SJSA1 (cell line): ENCODE data around the gene SLC25A19. TPM values are rescaled to one million over a fixed set of nuclear protein-coding genes. Genes with fewer than 3 reads are reported as not detected.
"Not testable (repeated sequence)": the region's sequence is repeated elsewhere in the genome, so short reads cannot be mapped to it uniquely, and the experiment has no call there.

ENCODE experiments used
- DNase-seq, 2 experiments: peaks; one replicate each; pipeline ENCODE4 v3.0.0-alpha.2; 2015 to 2020; ENCODE audit warnings: low spot score in 2 of 2, low read depth in 1 of 2
- H3K27ac ChIP-seq: fragments of 250-450 bp; sonication (Bioruptor Pico); 2 replicates; pipeline ENCODE4 v1.5.1; 2020; ENCODE audit warnings: mild to moderate bottlenecking, moderate library complexity
- H3K27me3 ChIP-seq: fragments of 250-450 bp; sonication (Bioruptor Pico); replicated peaks from 2 replicates; pipeline ENCODE4 v1.5.1; 2020; ENCODE audit warnings: mild to moderate bottlenecking, moderate library complexity
- H3K36me3 ChIP-seq: fragments of 250-450 bp; sonication (Bioruptor Pico); 2 replicates; pipeline ENCODE4 v1.5.1; 2020; ENCODE audit warnings: mild to moderate bottlenecking
- H3K4me1 ChIP-seq: fragments of 250-450 bp; sonication (Bioruptor Pico); replicated peaks from 2 replicates; pipeline ENCODE4 v1.6.1; 2021; ENCODE audit warnings: mild to moderate bottlenecking
- H3K4me3 ChIP-seq: fragments of 250-450 bp; sonication (Bioruptor Pico); 2 replicates; pipeline ENCODE4 v1.5.1; 2020; ENCODE audit warnings: mild to moderate bottlenecking
- H3K9me3 ChIP-seq: fragments of 250-450 bp; sonication (Bioruptor Pico); replicated peaks from 2 replicates; pipeline ENCODE4 v1.5.1; 2020; ENCODE audit warnings: mild to moderate bottlenecking
- total RNA-seq: library from RNA; depleted of rRNA; stranded (reverse); fragments of >200 nt; shearing (Covaris generic); gene quantifications from 2 replicates; pipeline ENCODE4 v1.2.3, GENCODE V29; 2014

SLC25A19 gene
- total RNA-seq, 1 experiment from 2014 or later = 8.5 TPM

DNA sequence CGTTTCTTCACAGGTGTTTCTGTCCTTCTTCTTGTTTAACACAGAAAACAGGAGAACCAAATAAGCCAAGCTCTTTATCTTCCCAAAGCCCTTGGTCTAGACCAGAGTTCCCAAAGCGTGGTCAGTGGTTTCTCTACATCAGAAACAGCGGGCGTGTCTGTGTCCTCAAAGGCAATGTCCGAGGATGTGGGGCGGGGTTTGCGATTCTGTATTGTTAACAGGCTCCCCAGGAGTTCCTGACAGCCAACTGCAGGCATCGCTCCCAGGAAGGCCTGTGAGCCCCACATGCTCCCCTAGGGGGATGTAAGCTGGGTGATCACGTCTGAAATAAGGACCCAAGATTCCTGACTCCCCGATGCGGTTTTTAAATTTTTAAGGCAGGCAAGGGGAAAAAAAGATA is 28.4 kb upstream of the SLC25A19 start:
- H3K4me3 ChIP-seq = no peak overlapping the region

DNA sequence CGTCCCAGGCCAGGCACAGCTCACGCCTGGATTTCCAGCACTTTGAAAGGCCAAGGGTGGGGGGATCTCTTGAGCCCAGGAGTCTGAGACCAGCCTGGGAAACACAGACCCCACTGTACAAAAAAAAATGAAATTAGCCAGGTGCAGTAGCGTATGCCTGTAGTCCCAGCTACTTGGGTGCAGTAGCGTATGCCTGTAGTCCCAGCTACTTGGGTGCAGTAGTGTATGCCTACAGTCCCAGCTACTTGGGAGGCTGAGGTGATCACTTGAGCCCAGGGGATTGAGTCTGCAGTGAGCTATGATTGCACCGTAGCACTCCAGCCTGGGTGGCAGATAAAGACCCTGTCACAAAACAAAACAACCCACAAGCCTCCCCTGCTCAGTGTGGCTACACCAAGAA is 27.0 kb upstream of the SLC25A19 start:
- no peak overlapping the region for H3K27ac ChIP-seq
- peaks cover 35% of the 10 kb centered on the region for H3K36me3 ChIP-seq
- DNase-seq = no peak
- no peaks in the 10 kb centered on the region for H3K27me3 ChIP-seq
- H3K4me1 ChIP-seq = no peaks in the 10 kb centered on the region
- H3K4me3 ChIP-seq = no peak overlapping the region
- H3K9me3 ChIP-seq = no peaks in the 10 kb centered on the region

More for the DNA sequence above, 28.4 kb upstream of the SLC25A19 start:
- DNase-seq = no peak
- Histone ChIP-seq H3K36me3 (peaks cover 47% of the 10 kb centered on the region), H3K27me3 (no peaks in the 10 kb centered on the region), H3K4me1 (no peaks in the 10 kb centered on the region), H3K9me3 (no peaks in the 10 kb centered on the region), H3K27ac (no peak overlapping the region)

DNA sequence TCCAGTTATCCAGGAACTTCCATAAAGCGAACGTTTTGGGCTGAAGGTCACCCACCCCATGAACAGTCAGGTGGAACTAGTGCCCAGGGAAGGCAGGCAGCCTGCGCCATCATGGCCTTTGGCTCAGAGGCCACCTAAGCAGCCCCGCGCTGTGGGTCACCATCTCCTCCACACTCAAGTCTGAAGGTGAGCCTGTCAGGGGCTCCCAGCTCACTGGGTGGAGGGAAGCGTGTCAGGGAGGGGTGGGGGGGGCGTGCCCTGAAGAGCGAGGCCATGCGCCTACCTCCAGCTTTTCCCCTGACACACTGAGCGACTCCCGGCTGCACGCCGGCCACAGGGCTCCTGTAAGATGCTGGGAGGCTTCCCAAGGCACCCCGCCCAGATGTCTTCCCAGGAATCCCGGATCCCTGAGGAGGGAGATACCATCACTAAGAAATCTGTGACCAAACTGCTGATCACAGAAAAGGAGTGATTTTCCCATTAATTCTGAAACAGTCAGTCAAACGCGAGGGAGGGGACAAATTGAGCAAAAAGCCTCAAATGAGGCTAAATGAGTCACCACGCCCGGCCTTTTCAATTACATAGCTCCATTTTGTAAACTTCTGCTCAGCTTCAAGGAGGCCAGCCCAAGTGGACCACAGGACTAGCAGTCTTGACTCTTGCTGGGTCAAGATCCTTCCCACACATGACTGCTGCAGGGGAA is 26.5 kb upstream of the SLC25A19 start:
- H3K27ac ChIP-seq = no peak overlapping the region
- no peak for DNase-seq
- no peaks in the 10 kb centered on the region for H3K9me3 ChIP-seq
- H3K4me3 ChIP-seq = no peak overlapping the region
- H3K27me3 ChIP-seq = no peaks in the 10 kb centered on the region
- H3K36me3 ChIP-seq = peaks cover 29% of the 10 kb centered on the region
- no peaks in the 10 kb centered on the region for H3K4me1 ChIP-seq

DNA sequence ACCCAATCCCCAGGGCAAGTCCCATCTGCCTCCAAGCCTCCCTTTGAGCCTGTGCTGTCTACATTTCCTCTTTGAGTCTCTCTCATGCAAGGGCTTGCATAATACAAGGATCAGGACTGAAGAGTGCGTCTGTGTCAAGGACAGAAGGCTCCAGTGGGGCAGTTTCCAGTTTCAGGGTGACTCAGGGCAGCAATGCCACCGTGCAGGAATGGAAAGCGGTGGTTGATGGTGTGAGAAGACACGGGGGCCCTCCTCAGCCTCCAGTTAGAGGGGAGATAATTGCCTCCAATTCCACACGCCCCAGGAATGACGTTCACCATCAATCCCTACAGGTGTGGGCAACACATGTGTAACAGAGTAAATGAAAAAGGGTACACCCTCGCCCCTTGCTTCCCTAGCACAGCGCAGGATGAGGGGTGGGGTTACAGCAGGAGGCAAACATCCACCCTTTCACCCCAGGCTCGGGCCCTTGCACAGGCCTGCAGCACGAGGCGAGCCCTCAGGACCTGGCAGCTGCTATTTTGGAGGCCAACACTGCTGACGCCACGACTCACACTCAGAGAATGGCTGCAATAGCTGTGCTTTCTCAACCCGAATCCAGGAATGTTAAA is 24.8 kb upstream of the SLC25A19 start:
- peaks cover 16% of the 10 kb centered on the region for H3K36me3 ChIP-seq
- H3K27me3 ChIP-seq = no peaks in the 10 kb centered on the region
- no peaks in the 10 kb centered on the region for H3K9me3 ChIP-seq
- H3K4me3 ChIP-seq = no peak overlapping the region
- no peaks in the 10 kb centered on the region for H3K4me1 ChIP-seq
- H3K27ac ChIP-seq = no peak overlapping the region
- DNase-seq = no peak

DNA sequence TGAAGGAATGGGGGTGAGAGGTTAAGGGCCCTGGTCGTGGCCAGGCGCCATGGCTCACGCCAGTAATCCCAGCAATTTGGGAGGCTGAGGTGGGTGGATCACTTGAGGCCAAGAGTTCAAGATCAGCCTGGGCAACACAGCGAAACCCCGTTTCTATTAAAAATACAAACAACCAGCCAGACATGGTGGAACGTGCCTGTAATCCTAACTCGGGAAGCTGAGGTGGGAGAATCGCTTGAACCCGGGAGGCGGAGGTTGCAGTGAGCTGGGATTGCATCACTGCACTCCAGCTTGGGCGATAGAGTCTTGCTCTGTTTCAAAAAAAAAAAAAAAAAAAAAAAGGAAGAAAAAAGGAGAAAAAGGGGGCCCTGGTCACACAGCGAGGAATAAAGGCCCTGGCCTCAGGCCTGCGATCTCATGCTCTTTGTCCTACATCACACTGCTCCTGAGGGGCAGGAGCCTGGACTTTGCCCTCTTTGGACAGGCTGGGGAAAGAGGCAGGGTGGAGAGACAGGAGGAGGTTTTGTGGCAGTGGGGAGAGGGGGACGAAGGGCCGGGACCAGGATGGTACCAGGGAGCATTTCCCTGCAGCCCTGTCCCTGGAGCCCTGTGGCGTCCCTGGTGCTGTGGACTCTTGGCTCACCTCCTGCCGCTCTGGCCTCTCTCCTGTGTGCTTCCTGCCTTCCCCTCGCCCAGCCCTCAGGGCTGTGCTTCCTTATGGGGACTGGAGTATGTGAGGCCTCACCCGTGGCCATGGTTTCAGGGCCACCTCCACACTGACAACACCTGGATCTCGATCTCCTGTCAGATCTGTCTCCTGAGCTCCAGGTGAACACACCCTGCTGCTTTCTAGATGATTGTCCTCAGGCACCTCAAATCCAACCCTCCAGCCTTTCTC is 19.7 kb upstream of the SLC25A19 start:
- Histone ChIP-seq H3K27ac (no peak overlapping the region), H3K27me3 (no peaks in the 10 kb centered on the region)

DNA sequence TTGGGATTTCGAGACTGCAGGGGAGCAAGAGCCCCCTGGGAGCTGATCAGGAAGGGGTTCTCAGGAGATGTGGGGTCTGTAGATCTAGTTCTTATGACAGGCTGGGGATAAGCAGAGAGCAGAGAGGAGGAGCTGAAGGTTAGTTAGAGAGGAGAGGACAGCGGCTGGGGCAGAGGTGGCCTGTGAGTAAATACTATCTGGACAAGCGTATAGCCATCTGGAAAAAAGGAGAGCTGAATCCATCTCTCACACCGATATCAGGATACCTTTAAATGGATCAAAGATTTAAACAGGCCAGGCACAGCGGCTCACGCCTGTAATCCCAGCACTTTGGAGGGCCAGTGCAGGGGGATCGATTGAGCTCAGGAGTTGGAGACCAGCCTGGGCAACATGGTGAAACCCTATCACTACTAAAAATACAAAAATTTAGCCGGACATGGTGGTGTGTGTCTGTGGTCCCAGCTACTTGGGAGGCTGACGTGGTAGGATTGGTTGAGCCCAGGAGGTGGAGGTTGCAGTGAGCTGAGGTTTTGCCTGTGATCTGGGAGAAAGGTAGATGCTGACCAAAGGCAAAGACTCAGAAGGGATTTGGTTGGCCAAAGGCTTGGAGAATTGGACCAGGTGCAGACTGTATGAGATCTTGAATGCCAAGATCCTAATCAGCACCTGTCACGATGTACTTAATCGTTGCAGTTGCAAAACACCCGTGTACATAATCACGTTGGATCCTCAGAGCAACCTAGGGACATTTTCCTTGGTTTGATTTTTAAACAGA is 18.9 kb upstream of the SLC25A19 start:
- DNase-seq = no peak

More for the DNA sequence above, 19.7 kb upstream of the SLC25A19 start:
- DNase-seq = no peak
- H3K4me1 ChIP-seq = no peaks in the 10 kb centered on the region
- no peak overlapping the region for H3K4me3 ChIP-seq
- H3K36me3 ChIP-seq = no peaks in the 10 kb centered on the region
- H3K9me3 ChIP-seq = no peaks in the 10 kb centered on the region

DNA sequence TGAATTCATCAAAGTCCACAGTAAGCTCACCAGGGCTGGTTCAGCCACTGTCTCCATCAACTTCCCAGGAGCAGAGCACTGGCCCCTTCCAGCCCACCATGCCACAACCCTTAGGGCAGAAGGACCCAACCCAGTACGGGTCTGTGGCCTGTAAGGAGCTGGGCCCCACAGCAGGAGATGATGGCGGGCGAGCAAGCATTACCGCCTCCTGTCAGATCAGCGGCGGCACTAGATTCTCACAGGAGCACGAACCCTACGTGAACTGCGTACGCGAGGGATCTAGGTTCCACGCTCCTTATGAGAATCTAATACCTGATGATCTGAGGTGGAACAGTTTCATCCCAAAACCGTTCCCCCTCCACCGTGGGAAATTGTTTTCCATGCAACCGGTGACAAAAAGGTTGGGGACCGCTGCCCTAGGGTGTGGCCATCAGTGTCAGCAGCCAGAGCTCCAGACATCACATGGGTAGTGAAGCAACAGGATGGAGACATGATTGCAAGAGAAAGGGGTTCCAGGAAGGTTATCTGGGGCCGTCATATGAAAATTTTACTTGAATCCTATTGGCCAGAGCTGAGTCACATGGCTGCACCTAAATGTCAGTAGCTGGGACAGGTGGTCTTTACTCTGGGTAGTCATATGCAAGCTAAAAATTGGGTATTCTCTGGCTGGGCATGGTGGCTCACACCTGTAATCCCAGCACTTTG is 12.4 kb upstream of the SLC25A19 start:
- DNase-seq = no peak
- H3K27ac ChIP-seq = no peak overlapping the region

More for the DNA sequence above, 18.9 kb upstream of the SLC25A19 start:
- Histone ChIP-seq H3K4me3 (no peak overlapping the region), H3K27ac (no peak overlapping the region), H3K4me1 (no peaks in the 10 kb centered on the region), H3K27me3 (no peaks in the 10 kb centered on the region), H3K36me3 (no peaks in the 10 kb centered on the region), H3K9me3 (no peaks in the 10 kb centered on the region)

DNA sequence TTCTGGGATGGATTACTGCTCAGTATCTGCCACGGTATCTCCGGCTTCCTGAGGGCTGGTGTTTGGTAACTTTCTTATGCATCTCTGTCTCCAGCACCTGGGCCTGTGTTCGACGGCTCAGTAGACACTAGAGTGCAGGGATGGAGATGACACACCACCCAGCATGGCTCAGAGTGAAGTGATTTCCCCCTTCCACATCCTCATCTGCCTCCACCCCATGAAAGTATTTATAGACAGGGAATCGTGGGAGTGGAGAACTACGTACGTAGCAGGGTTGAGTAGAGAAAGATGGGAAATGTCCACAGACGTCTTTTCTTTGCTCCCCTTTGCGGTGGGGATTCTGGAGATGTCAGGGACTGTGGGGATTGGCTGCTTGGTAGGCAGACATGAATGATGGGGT is 11.8 kb upstream of the SLC25A19 start:
- Histone ChIP-seq H3K9me3 (0 out of 2 replicates have a peak, but pooled peaks cover 2% of the 10 kb centered on the region), H3K27me3 (no peaks in the 10 kb centered on the region), H3K4me1 (no peaks in the 10 kb centered on the region), H3K36me3 (no peaks in the 10 kb centered on the region), H3K4me3 (no peak overlapping the region), H3K27ac (no peak overlapping the region)
- DNase-seq = no peak

More for the DNA sequence above, 12.4 kb upstream of the SLC25A19 start:
- H3K27me3 ChIP-seq = no peaks in the 10 kb centered on the region
- no peaks in the 10 kb centered on the region for H3K4me1 ChIP-seq
- H3K36me3 ChIP-seq = no peaks in the 10 kb centered on the region
- no peak overlapping the region for H3K4me3 ChIP-seq
- 0 out of 2 replicates have a peak, but pooled peaks cover 2% of the 10 kb centered on the region for H3K9me3 ChIP-seq

DNA sequence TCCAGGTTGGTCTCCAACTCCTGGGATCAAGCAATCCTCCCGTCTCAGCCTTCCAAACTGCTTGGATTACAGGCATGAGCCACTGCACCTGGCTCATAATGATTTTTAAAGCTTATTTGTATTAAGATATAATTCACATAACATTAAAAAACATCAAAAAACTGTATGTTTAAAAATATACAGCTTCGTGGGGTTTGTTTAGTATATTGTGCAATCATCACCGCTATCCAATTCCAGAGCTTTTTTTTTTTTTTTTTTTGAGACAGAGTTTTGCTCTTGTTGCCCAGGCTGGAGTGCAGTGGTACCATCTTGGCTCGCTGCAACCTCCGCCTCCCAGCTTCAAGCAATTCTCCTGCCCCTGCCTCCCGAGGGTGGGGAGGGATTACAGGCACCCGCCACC is 11.0 kb upstream of the SLC25A19 start:
- no peaks in the 10 kb centered on the region for H3K36me3 ChIP-seq
- no peak for DNase-seq
- H3K9me3 ChIP-seq = 0 out of 2 replicates have a peak, but pooled peaks cover 2% of the 10 kb centered on the region
- H3K4me1 ChIP-seq = no peaks in the 10 kb centered on the region
- H3K27me3 ChIP-seq = no peaks in the 10 kb centered on the region
- no peak overlapping the region for H3K4me3 ChIP-seq
- no peak overlapping the region for H3K27ac ChIP-seq

DNA sequence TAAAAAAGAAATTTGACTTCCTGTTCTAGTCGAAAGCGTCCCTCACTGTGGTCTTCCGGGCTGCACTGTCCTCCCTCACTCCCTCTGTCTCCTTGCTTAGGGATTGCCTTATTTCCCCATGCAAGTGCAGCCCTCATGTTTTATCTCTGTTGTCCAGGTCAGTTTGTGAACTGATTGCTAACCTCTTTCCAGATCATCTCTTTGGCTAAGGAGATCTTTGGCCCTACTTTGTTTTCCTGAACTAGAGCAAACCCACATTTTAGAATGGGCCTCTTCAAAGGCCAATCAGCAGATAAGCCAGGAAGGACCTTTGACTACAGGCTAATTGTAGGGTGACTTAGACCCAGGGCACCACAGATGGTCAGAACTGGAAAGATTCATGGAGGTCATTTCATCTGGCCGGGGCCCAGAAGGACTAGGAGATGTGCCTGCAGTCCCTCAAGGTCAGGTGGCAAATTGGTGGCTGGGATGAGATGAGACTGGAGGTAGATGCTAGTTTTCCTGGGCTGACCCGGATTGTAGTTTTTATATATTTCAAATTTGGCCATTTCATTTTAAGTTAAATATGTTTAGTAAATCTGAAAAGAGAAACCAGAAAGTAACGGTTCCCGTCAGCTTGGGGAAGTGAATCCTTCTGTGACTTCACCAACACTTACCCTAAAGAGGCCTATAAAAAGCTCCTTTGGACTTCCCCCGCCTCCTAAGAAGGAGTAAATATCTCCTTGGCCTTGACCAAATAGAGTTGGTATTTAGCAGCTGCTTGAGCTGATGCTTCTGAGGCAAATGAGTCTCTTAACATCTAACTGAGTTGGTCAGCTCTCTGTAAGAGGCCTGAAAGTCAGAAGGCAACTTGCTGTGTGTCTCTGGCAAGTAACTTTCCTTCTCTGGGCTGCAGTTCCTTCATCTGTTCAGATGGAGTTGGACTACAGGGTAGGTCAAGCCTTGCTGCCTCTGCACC is 6.2 kb upstream of the SLC25A19 start:
- no peaks in the 10 kb centered on the region for H3K4me1 ChIP-seq
- H3K9me3 ChIP-seq = 0 out of 2 replicates have a peak, but pooled peaks cover 2% of the 10 kb centered on the region
- no peak for DNase-seq
- H3K27me3 ChIP-seq = no peaks in the 10 kb centered on the region
- H3K4me3 ChIP-seq = no peak overlapping the region
- no peak overlapping the region for H3K27ac ChIP-seq
- H3K36me3 ChIP-seq = no peaks in the 10 kb centered on the region

DNA sequence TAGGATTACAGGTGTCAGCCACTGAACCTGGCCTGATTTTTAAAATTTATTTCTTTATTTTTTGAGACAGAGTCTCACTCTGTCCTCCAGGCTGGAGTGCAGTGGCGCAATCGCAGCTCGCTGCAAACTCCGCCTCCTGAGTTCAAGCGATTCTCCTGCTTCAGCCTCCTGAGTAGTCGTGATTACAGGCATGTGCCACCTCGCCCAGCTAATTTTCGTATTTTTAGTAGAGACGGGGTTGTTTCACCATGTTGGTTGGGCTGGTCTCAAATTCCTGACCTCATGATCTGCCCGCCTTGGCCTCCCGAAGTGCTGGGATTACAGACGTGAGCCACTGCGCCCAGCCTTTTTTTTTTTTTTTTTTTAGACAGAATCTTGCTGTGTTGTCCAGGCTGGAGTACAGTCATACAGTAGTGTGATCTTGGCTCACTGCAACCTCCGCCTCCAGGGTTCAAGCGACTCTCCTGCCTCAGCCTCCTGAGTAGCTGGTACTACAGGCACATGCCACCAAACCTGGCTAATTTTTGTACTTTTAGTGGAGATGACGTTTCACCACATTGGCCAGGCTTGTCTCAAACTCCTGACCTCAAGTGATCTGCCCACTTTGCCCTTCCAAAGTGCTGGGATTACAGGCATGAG is 3.7 kb upstream of the SLC25A19 start:
- H3K27ac ChIP-seq, H3K27me3 ChIP-seq, H3K4me3 ChIP-seq, H3K36me3 ChIP-seq, H3K4me1 ChIP-seq, H3K9me3 ChIP-seq, DNase-seq: not testable (repeated sequence)
